ENCODE data around the gene SLC7A6OS.
"Not testable (repeated sequence)": the region's sequence is repeated elsewhere in the genome, so short reads cannot be mapped to it uniquely, and the experiment has no call there.

SLC7A6OS gene

GRCh38 chr16:68296291-68296690, 14.5 kb downstream of the SLC7A6OS start:
- in situ Hi-C loops (cut with HindIII; ENCODE audit: low sequenced_read_pairs), result no loop called here
- no peak overlapping the region for H3K4me3 ChIP-seq (ENCODE audit: low read depth, low read length)

GRCh38 chr16:68292425-68292824, 18.3 kb downstream of the SLC7A6OS start:
- TF ChIP-seq CTCF (IDR thresholded peaks at IDR 0.05; ENCODE audit: low read depth, low read length, missing control alignments), result no peak
- H3K4me3 ChIP-seq (ENCODE audit: low read depth, low read length), result no peak overlapping the region
- no peak for DNase-seq (ENCODE audit: low read depth)
- in situ Hi-C loops (cut with HindIII; ENCODE audit: low sequenced_read_pairs), result no loop called here

More at GRCh38 chr16:68296291-68296690, 14.5 kb downstream of the SLC7A6OS start:
- no peak for DNase-seq (ENCODE audit: low read depth)
- TF ChIP-seq CTCF (IDR thresholded peaks at IDR 0.05; ENCODE audit: low read depth, low read length, missing control alignments), result no peak

GRCh38 chr16:68291227-68291626, 19.5 kb downstream of the SLC7A6OS start:
- in situ Hi-C loops (cut with HindIII; ENCODE audit: low sequenced_read_pairs), result no loop called here
- TF ChIP-seq CTCF (IDR thresholded peaks at IDR 0.05; ENCODE audit: low read depth, low read length, missing control alignments), result no peak
- no peak overlapping the region for H3K4me3 ChIP-seq (ENCODE audit: low read depth, low read length)
- DNase-seq (ENCODE audit: low read depth), result no peak

- no peak for TF ChIP-seq CTCF (IDR thresholded peaks at IDR 0.05; ENCODE audit: low read depth, low read length, missing control alignments)
- no peak overlapping the region for H3K4me3 ChIP-seq (ENCODE audit: low read depth, low read length)
- no peak for DNase-seq (ENCODE audit: low read depth)
- in situ Hi-C loops (cut with HindIII; ENCODE audit: low sequenced_read_pairs), result no loop called here
Measured at GRCh38 chr16:68290450-68290849, 20.3 kb downstream of the SLC7A6OS start.

- no peak for TF ChIP-seq CTCF (IDR thresholded peaks at IDR 0.05; ENCODE audit: low read depth, low read length, missing control alignments)
- no peak for DNase-seq (ENCODE audit: low read depth)
- H3K4me3 ChIP-seq (ENCODE audit: low read depth, low read length), result no peak overlapping the region
- in situ Hi-C loops (cut with HindIII; ENCODE audit: low sequenced_read_pairs), result no loop called here
Measured at GRCh38 chr16:68289621-68290329, 21.0 kb downstream of the SLC7A6OS start.

- DNase-seq (ENCODE audit: low read depth), result no peak
- in situ Hi-C loops (cut with HindIII; ENCODE audit: low sequenced_read_pairs), result no loop called here
- no peak overlapping the region for H3K4me3 ChIP-seq (ENCODE audit: low read depth, low read length)
- no peak for TF ChIP-seq CTCF (IDR thresholded peaks at IDR 0.05; ENCODE audit: low read depth, low read length, missing control alignments)
Measured at GRCh38 chr16:68289202-68289601, 21.5 kb downstream of the SLC7A6OS start.

- DNase-seq (ENCODE audit: low read depth); H3K4me3 ChIP-seq (ENCODE audit: low read depth, low read length); in situ Hi-C loops (cut with HindIII; ENCODE audit: low sequenced_read_pairs): not testable (repeated sequence)
Measured at GRCh38 chr16:68288796-68289195, 21.9 kb downstream of the SLC7A6OS start.

All from astrocyte of the cerebellum (primary cell).